ENCODE results near the gene DNAH3. TPM values are rescaled to one million over a fixed set of nuclear protein-coding genes. Genes with fewer than 3 reads are reported as not detected.
"Not testable (repeated sequence)": the region's sequence is repeated elsewhere in the genome, so short reads cannot be mapped to it uniquely, and the experiment has no call there.

DNAH3 gene
- total RNA-seq, 1 experiment from 2014 or later = 0.90 TPM

DNA sequence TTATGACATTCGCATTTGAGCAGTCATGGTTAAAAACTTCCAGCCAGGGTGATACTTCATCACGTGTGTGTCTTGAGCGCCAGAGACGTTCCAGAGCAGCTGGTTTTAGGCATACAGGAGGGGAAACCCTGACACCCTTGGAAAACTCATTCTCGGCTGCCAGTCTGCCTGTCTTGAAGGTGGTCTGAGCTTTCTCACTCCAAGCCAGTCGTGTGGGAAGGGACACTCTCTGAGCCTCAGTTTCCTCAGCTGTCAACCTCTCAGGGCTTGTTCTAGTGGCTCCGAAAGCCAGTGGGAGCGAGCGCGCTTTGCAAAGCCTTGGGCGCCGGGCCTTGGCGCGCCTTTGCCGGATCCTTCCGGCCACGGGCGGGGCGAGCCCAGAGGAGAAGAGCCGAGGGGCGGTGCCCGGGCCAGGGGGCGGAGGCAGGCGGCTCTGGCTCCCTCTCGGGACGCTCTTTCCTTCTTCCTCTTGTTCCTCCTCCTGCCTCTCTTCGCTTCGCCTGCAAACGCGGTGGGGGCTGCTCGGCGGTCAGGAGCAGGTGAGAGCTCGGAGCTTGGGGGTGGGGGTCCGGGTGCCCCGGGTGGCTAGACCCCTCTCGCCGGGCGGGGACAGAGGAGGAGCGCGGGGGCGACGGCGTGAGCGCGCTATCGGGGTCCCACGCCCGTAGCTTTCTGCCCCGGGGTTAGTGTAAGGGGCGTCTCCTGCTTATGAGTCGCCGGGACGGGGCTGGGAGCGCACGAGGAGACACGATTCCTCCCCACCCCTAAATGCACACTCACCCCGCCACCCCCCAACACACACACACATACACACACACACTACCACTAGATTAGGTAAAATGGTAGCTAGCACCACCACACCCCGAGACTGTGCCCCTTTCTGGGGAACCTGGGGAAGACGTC, 7.8 kb upstream of the DNAH3 start, which contains the start of gene LDAF1:
Gene LDAF1, plus strand, starts transcription at position 467 of the 903 bp plus-strand sequence. CDS start 2,509 bp downstream, outside the sequence.
- Histone ChIP-seq H3K27me3 (ENCODE audit: control insufficient read depth, insufficient read depth, low read length) (peaks cover 4% of the 10 kb centered on the region), H3K36me3 (replicated peaks; ENCODE audit: control insufficient read depth, insufficient read depth, low read length) (peaks cover 9% of the 10 kb centered on the region), H3K4me3 (ENCODE audit: insufficient read depth, low read depth, low read length) (peak within 1 kb of the TSS; percentile 83)
- DNase-seq = peak; percentile 94

GRCh38 chr16:21157632-21158031, 7.0 kb upstream of the DNAH3 start:
- H3K36me3 ChIP-seq (replicated peaks; ENCODE audit: control insufficient read depth, insufficient read depth, low read length) = peaks cover 6% of the 10 kb centered on the region
- peaks cover 4% of the 10 kb centered on the region for H3K27me3 ChIP-seq (ENCODE audit: control insufficient read depth, insufficient read depth, low read length)
- DNase-seq = no peak
- H3K4me3 ChIP-seq (ENCODE audit: insufficient read depth, low read depth, low read length) = no peak overlapping the region

DNA sequence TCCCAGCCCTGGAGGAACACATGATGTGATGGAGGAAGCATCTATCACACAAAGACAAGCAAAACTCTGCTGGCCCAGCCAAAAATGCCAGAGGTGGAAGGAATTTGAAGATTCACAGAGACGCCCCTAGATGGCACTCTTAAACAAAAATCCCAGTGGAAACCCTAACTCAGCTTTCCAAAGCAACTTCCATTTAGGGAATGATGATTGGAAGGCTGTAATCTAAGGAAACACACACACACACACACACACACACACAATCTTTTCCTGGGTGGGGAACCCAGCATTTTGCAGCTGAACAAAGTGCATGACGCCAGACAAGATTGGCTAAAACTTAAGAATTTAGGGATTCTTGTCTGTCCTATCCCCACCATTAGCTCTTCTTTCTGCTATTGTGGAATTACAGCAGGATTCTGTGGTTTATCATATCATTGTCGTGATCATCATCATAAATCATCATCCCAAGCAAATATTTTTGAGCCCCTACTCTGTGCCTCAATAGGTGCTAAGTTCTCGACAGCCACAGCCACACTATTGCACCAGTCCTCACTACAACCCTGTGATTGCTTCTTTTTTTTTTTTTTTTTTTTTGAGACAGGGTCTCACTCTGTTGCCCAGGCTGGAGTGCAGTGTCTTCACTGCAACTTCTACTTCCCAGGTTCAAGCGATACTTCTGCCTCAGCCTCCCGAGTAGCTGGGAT, 6.3 kb upstream of the DNAH3 start:
- Histone ChIP-seq H3K27me3 (ENCODE audit: control insufficient read depth, insufficient read depth, low read length) (peaks cover 4% of the 10 kb centered on the region), H3K4me3 (ENCODE audit: insufficient read depth, low read depth, low read length) (no peak overlapping the region), H3K36me3 (replicated peaks; ENCODE audit: control insufficient read depth, insufficient read depth, low read length) (peaks cover 6% of the 10 kb centered on the region)
- DNase-seq = peak; percentile 75

GRCh38 chr16:21156011-21156410, 5.4 kb upstream of the DNAH3 start:
- H3K36me3 ChIP-seq (replicated peaks; ENCODE audit: control insufficient read depth, insufficient read depth, low read length); DNase-seq; H3K4me3 ChIP-seq (ENCODE audit: insufficient read depth, low read depth, low read length); H3K27me3 ChIP-seq (ENCODE audit: control insufficient read depth, insufficient read depth, low read length): not testable (repeated sequence)

GRCh38 chr16:21153124-21153729, 2.6 kb upstream of the DNAH3 start:
- not testable (repeated sequence) for H3K27me3 ChIP-seq (ENCODE audit: control insufficient read depth, insufficient read depth, low read length); H3K4me3 ChIP-seq (ENCODE audit: insufficient read depth, low read depth, low read length); H3K36me3 ChIP-seq (replicated peaks; ENCODE audit: control insufficient read depth, insufficient read depth, low read length); DNase-seq

- not testable (repeated sequence) for H3K27me3 ChIP-seq (ENCODE audit: control insufficient read depth, insufficient read depth, low read length); DNase-seq; H3K36me3 ChIP-seq (replicated peaks; ENCODE audit: control insufficient read depth, insufficient read depth, low read length)
- peak overlapping the region; percentile 14; the same call in 1 of the 2 replicates for H3K4me3 ChIP-seq (ENCODE audit: insufficient read depth, low read depth, low read length)
Measured at GRCh38 chr16:21152160-21153030, 1.7 kb upstream of the DNAH3 start.

DNA sequence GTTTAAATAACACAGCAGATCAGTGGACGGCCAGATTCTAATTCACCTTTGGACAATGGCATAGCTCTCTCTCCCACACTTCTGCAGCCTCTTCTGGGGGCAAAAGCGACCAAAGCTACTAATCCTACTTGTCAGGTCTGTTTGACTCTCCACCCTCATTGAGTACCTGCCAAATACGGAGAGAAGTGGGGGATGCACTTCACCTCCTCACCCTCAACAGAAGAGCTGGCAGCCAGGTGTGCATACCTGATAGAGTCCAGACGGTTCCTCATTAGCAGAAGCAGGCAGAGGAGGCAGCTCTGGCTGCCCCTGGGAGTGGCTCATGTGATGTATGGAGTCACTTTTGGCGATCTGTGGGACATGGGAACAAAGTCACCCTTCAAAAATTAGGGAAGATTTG, 4.9 kb downstream of the DNAH3 start:
- no peak for DNase-seq
- no peak overlapping the region for H3K4me3 ChIP-seq (ENCODE audit: insufficient read depth, low read depth, low read length)

DNA sequence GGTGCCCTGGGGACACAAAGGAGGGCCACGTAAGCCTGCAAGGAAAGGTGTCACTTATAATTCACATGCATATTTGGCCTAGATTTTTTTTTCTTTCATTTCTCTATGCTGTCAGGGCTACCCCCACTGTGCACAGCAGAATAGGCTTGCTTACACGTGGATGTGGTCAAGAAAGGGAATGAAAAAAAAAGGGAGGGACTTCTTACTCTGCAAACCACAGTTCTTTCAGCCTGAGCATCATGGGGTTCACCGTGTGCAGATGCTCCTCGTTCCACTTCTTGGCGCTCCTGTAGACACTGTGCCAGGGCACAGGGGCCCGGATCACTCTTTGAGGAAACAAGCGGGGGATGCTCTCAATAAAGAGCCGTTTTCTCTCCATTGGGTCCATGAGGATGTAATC, 16.6 kb downstream of the DNAH3 start:
- no peak overlapping the region for H3K4me3 ChIP-seq (ENCODE audit: insufficient read depth, low read depth, low read length)
- H3K36me3 ChIP-seq (replicated peaks; ENCODE audit: control insufficient read depth, insufficient read depth, low read length) = no peaks in the 10 kb centered on the region
- no peaks in the 10 kb centered on the region for H3K27me3 ChIP-seq (ENCODE audit: control insufficient read depth, insufficient read depth, low read length)
- DNase-seq = no peak

More for the DNA sequence above, 4.9 kb downstream of the DNAH3 start:
- no peaks in the 10 kb centered on the region for H3K27me3 ChIP-seq (ENCODE audit: control insufficient read depth, insufficient read depth, low read length)
- H3K36me3 ChIP-seq (replicated peaks; ENCODE audit: control insufficient read depth, insufficient read depth, low read length) = no peaks in the 10 kb centered on the region

DNA sequence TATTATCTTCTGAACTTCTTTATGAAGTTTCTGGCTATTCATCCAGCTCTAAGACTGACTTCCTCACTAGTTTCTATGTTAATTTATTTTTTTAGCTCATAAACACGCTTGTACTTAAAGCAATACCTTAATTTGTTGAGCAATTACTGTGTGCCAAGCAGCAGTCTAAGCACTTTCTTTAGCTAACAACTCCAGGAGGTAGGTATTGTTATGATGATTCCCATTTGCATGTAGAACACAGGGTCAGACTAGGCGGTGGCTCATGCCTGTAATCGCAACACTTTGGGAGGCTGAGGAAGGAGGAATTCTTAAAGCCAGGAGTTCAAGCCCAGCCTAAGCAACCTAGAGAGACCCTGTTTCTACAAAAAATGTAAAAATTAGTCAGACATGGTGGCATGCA, 19.8 kb downstream of the DNAH3 start:
- DNase-seq = no peak
- Histone ChIP-seq H3K4me3 (ENCODE audit: insufficient read depth, low read depth, low read length) (no peak overlapping the region), H3K36me3 (replicated peaks; ENCODE audit: control insufficient read depth, insufficient read depth, low read length) (no peaks in the 10 kb centered on the region; the same call in 1 of the 2 replicates), H3K27me3 (ENCODE audit: control insufficient read depth, insufficient read depth, low read length) (no peaks in the 10 kb centered on the region)

DNA sequence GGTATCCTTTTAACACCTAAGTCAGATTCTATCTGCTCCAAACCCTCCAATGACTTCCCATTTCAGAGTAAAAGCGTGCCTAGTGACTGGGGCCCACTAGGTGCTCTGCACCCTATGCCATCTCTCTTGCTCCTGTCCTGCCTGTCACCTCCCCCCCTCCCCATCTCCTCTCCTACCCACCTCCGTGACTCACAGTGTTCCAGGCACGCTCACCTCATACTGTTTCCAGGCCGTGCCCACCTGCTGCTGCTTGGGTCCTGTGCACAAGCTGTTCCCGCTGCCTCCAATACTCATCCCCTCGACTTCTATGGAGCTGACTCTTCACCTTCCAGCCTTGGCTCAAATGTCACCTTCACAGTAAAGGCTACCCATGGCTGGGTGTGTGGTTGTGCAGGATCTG, 21.7 kb downstream of the DNAH3 start:
- DNase-seq = no peak
- Histone ChIP-seq H3K36me3 (replicated peaks; ENCODE audit: control insufficient read depth, insufficient read depth, low read length) (no peaks in the 10 kb centered on the region; the same call in 1 of the 2 replicates), H3K27me3 (ENCODE audit: control insufficient read depth, insufficient read depth, low read length) (no peaks in the 10 kb centered on the region), H3K4me3 (ENCODE audit: insufficient read depth, low read depth, low read length) (no peak overlapping the region)

DNA sequence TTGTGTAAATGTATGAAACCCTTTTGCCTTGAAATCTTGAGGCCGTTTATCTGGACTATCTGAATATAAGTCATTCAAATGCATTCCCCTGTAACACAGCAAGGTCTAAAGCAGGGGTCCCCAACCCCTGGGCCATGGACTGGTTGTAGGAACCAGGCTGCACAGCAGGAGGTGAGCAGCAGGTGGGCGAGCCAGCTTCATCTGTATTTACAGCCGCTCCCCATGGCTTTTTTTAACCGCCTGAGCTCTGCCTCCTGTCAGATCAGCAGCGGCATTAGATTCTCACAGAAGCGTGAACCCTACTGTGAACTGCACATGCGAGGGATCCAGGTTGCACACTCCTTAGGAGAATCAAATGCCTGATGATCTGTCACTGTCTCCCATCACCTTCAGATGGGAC, 24.1 kb downstream of the DNAH3 start:
- no peaks in the 10 kb centered on the region; the same call in 1 of the 2 replicates for H3K36me3 ChIP-seq (replicated peaks; ENCODE audit: control insufficient read depth, insufficient read depth, low read length)
- H3K4me3 ChIP-seq (ENCODE audit: insufficient read depth, low read depth, low read length) = no peak overlapping the region
- no peak for DNase-seq
- no peaks in the 10 kb centered on the region for H3K27me3 ChIP-seq (ENCODE audit: control insufficient read depth, insufficient read depth, low read length)

- Histone ChIP-seq H3K36me3 (replicated peaks; ENCODE audit: control insufficient read depth, insufficient read depth, low read length) (no peaks in the 10 kb centered on the region; the same call in 1 of the 2 replicates), H3K4me3 (ENCODE audit: insufficient read depth, low read depth, low read length) (no peak overlapping the region), H3K27me3 (ENCODE audit: control insufficient read depth, insufficient read depth, low read length) (no peaks in the 10 kb centered on the region)
- DNase-seq = no peak
Measured at GRCh38 chr16:21125191-21125590, 25.5 kb downstream of the DNAH3 start.

- no peak for DNase-seq
- no peak overlapping the region for H3K4me3 ChIP-seq (ENCODE audit: insufficient read depth, low read depth, low read length)
- no peaks in the 10 kb centered on the region for H3K27me3 ChIP-seq (ENCODE audit: control insufficient read depth, insufficient read depth, low read length)
- no peaks in the 10 kb centered on the region for H3K36me3 ChIP-seq (replicated peaks; ENCODE audit: control insufficient read depth, insufficient read depth, low read length)
Measured at GRCh38 chr16:21120976-21121520, 29.6 kb downstream of the DNAH3 start.

- H3K36me3 ChIP-seq (replicated peaks; ENCODE audit: control insufficient read depth, insufficient read depth, low read length) = no peaks in the 10 kb centered on the region
- DNase-seq = no peak
- no peaks in the 10 kb centered on the region for H3K27me3 ChIP-seq (ENCODE audit: control insufficient read depth, insufficient read depth, low read length)
- H3K4me3 ChIP-seq (ENCODE audit: insufficient read depth, low read depth, low read length) = no peak overlapping the region
Measured at GRCh38 chr16:21117567-21117966, 33.1 kb downstream of the DNAH3 start.

All from H7 (cell line).